ENCODE results near the gene CRELD2. TPM values are rescaled to one million over a fixed set of nuclear protein-coding genes. Genes with fewer than 3 reads are reported as not detected.

The CRELD2 gene
- total RNA-seq, 1 donor = 21.3 TPM

- DNase-seq (ENCODE audit: low read depth in 2 of 3, low spot score in 2 of 3) = no peak
These were observed 25.0 kb downstream of the CRELD2 start for GRCh38 chr22:49943405-49943765.

- no peak for DNase-seq (ENCODE audit: low read depth in 2 of 3, low spot score in 2 of 3)
These were observed 25.5 kb downstream of the CRELD2 start for GRCh38 chr22:49943771-49944398.

GRCh38 chr22:49944399-49944891 is 26.0 kb downstream of the CRELD2 start:
- DNase-seq (ENCODE audit: low read depth in 2 of 3, low spot score in 2 of 3) = no peak

DNA sequence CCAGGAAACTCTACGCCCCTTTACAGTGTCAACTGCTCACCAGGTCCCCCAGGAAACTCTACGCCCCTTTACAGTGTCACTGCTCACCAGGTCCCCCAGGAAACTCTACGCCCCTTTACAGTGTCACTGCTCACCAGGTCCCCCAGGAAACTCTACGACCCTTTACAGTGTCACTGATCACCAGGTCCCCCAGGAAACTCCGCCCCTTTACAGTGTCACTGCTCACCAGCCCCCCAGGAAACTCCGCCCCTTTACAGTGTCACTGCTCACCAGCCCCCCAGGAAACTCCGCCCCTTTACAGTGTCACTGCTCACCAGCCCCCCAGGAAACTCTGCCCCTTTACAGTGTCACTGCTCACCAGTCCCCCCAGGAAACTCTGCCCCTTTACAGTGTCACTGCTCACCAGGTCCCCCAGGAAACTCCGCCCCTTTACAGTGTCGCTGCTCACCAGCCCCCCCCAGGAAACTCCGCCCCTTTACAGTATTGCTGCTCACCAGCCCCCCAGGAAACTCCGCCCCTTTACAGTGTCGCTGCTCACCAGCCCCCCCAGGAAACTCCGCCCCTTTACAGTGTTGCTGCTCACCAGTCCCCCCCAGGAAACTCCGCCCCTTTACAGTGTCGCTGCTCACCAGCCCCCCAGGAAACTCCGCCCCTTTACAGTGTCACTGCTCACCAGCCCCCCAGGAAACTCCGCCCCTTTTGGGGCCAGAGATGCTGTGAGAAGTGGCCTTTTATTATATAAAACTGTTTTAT is 26.8 kb downstream of the CRELD2 start:
- DNase-seq (ENCODE audit: low read depth in 2 of 3, low spot score in 2 of 3) = peak in 1 of 3 donors; percentile 46

- no peak for DNase-seq (ENCODE audit: low read depth in 2 of 3, low spot score in 2 of 3)
These were observed 28.3 kb downstream of the CRELD2 start for GRCh38 chr22:49946612-49947295.

DNA sequence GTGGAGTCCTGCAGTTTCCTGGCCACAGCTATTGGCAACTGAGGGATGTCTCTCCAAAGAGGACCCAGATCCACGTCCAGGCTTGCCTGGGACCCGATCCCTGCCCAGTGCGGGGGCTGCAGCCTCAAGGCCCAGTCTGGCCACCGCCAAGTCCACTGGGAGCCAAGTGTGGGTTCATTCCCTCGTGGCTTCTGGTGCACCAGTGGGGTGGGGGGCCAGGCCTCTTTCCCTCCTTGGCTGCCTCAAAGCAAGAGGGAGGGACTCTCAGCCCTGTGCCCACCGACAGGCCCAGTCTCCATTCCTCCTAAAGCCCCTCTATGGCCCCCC is 28.8 kb downstream of the CRELD2 start:
- DNase-seq (ENCODE audit: low read depth in 2 of 3, low spot score in 2 of 3) = no peak

- no peak for DNase-seq (ENCODE audit: low read depth in 2 of 3, low spot score in 2 of 3)
These were observed 29.9 kb downstream of the CRELD2 start for GRCh38 chr22:49948116-49948957.

DNA sequence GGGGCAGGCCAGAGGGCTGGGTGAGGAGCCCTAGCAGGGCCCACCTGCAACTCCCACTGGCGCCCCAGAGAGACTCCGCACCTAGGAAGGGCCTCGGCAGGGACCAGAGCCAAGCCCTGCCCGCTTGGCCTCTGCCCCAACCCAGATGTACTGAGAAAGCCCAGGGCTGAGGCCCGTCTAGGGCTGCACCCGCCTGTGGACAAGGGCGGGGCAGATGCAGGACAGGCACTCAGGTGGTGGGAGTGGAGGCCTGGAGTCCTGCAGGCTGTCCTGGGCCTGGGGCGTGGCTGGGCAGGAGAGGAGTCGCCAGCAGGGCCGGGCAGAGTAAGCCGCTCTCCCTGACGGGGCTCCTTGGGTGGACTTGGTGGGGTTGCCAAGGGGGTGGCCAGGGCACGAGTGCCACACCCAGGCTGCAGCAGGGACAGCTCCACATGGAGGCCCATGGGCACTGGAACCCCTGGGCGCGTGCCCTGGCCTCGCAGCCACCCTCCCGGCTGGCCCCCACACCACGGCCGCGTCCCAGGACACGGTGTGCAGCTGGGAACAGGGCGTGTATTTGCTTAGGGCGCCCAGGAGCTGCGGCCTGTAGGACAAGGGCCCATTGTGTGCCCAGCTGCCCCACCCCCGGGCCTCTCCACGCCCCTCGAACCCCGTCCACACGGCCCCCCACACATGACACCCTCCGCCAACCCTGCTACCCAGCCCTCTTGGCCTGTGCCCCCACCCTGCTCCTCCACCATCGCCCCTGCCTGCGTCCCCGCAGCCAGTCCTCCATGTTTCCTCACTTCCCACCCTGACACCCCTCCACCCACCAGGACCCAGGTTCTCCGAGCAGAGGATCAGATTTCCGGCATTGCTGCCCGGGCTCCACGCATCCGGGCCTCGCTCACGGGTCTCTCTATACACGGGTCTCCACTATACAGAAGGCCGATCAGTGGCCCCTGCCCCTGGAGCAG is 30.8 kb downstream of the CRELD2 start:
- DNase-seq (ENCODE audit: low read depth in 2 of 3, low spot score in 2 of 3) = no peak

DNA sequence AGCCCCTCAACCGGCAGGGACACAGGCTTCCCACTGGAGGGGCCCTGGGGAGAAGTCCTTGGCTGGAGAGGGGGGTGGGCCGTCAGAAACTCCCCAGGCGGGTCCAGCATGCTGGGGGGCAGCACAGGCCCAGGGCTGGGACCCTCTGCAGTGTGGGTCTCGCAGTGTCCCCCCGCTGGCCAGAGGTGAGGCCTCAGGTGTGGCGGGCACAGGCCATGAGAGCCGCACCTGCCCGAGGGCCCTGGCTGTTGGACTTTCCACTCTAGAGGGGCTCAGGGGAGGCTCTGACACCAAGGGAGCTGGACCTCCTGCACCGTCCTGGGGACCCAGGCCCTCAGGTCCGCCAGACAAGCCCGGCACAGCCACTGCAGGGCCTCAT is 31.5 kb downstream of the CRELD2 start:
- DNase-seq (ENCODE audit: low read depth in 2 of 3, low spot score in 2 of 3) = no peak

DNA sequence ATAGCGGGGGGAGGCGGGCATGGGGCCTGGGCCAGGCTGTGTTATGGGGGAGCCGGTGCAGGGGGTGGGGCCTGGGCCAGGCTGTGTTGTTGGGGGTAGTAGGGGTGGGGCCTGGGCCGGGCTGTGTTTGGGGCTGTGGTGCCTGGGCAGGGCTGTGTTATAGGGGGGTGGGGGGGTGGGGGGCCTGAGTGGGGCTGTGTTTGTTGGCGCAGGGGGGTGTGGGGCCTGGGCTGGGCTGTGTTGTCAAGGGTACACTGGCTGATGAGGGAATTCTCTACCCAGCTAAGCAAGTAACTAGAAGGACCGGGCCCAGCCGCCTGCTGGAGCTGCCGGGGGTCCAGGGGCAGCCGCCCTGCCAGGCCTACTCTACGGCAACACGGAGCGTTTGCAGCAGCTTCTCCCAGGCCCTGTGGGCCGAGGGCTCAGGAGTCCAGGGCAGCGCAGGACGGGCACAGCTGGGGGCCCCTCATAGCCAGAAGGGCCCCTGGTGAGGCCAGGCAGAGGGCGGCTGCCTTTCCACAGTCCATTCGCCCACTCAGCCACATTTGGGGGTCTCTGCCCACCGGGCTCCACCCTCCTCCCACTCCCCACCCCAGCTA is 32.1 kb downstream of the CRELD2 start:
- no peak for DNase-seq (ENCODE audit: low read depth in 2 of 3, low spot score in 2 of 3)

GRCh38 chr22:49951000-49951677 is 32.7 kb downstream of the CRELD2 start:
- DNase-seq (ENCODE audit: low read depth in 2 of 3, low spot score in 2 of 3) = no peak

DNA sequence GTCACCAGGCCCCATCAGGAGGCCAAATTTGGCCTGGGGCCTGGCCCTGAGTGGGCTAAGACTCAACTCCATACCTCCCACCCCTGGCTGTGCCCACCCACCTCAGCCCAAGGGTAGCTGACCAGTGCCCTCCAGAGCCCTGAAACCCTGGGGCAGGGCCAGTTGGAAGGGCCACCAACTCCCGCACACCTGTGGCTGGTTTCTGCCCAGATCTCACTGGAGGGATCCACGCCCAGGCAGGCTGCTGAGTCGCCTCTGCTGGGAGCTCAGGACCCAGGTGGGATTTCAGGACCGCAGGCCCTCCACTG is 33.2 kb downstream of the CRELD2 start:
- no peak for DNase-seq (ENCODE audit: low read depth in 2 of 3, low spot score in 2 of 3)

- DNase-seq (ENCODE audit: low read depth in 2 of 3, low spot score in 2 of 3) = no peak
These were observed 33.8 kb downstream of the CRELD2 start for GRCh38 chr22:49951986-49952896.

- DNase-seq (ENCODE audit: low read depth in 2 of 3, low spot score in 2 of 3) = no peak
These were observed 34.7 kb downstream of the CRELD2 start for GRCh38 chr22:49953027-49953679.

- DNase-seq (ENCODE audit: low read depth in 2 of 3, low spot score in 2 of 3) = no peak
These were observed 35.4 kb downstream of the CRELD2 start for GRCh38 chr22:49953680-49954344.

GRCh38 chr22:49954354-49954753 is 35.9 kb downstream of the CRELD2 start:
- DNase-seq (ENCODE audit: low read depth in 2 of 3, low spot score in 2 of 3) = no peak

DNA sequence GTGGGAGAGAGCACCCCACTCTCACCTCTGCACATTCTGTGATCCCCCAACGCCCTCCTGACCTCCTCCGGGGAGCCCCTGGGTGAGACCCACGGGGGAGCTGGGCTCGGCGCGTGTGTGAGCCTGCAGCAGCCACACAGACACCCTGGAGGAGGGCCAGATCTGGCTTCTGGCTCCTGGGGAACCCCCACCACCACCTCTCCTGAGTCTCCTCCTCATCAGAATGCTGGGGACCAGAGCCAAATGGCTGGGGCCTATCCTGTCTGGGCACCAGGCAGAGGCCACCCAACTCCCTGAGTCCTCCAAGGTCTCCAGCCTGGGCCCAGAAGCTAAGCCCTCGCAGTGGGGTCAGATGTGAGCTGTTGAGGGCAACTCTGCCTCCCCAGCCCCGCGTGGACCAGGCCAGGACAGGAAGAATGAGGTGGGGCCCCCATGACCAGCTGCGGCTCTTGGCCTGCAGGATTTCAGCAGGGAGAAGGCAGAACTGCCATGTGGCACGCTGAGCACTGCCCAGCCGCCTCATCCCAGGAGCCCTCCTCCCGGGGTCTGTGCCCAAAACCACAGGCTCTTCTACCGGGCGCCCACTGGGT is 36.7 kb downstream of the CRELD2 start:
- DNase-seq (ENCODE audit: low read depth in 2 of 3, low spot score in 2 of 3) = no peak

Measured in hematopoietic multipotent progenitor cell (in vitro differentiated cells).